ENCODE results near the gene OSCAR.

Gene OSCAR

DNA sequence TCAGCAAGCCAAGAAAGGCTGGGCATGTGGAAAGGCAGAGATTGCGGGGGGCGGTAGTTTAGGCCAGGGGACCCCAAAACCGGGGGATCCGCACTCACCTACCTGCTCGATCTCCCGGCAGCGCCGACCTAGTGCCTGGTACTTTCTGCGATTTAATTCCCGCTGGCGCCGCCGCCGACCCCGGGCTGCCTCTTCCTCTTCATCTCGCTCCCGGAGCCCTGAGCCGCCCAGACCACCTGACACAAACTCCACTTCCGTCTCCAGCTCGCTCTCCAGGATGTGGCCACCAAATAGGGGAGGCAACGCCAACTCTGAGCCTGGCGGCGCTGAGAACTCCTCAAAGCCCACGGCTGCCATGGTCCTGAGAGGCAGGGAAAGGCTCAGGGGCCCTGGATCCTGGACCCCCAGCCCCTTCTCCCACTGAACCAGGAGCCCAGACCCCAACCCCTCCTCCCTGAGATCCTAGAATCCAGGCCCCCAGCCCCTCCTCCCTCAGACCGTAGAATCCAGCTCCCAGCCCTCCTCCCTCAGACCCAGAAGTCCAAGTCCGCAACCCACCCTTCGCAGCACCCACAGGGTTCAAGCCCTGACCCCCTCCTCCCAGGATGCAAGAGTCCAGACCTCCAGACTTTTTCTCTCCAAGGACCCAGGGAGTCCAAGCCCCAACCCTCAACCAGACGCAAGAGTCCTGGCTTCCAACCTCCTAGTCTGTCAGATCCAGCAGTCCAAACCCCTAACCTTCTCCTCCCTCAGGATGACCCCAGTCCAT lies 13.9 kb upstream of the OSCAR start:
- TF ChIP-seq FOXP2 (optimal IDR thresholded peaks at IDR 0.05; ENCODE audit: borderline replicate concordance, extremely low read depth, extremely low read length, insufficient read depth) = peak; percentile 12
- no peak for TF ChIP-seq SIN3A (IDR thresholded peaks at IDR 0.05; ENCODE audit: borderline replicate concordance, insufficient read depth, low read length)
- TF ChIP-seq, protein P1, sequence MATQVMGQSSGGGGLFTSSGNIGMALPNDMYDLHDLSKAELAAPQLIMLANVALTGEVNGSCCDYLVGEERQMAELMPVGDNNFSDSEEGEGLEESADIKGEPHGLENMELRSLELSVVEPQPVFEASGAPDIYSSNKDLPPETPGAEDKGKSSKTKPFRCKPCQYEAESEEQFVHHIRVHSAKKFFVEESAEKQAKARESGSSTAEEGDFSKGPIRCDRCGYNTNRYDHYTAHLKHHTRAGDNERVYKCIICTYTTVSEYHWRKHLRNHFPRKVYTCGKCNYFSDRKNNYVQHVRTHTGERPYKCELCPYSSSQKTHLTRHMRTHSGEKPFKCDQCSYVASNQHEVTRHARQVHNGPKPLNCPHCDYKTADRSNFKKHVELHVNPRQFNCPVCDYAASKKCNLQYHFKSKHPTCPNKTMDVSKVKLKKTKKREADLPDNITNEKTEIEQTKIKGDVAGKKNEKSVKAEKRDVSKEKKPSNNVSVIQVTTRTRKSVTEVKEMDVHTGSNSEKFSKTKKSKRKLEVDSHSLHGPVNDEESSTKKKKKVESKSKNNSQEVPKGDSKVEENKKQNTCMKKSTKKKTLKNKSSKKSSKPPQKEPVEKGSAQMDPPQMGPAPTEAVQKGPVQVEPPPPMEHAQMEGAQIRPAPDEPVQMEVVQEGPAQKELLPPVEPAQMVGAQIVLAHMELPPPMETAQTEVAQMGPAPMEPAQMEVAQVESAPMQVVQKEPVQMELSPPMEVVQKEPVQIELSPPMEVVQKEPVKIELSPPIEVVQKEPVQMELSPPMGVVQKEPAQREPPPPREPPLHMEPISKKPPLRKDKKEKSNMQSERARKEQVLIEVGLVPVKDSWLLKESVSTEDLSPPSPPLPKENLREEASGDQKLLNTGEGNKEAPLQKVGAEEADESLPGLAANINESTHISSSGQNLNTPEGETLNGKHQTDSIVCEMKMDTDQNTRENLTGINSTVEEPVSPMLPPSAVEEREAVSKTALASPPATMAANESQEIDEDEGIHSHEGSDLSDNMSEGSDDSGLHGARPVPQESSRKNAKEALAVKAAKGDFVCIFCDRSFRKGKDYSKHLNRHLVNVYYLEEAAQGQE (IDR thresholded peaks at IDR 0.05; ENCODE audit: insufficient read depth in 1 of 2, low read depth in 2 of 2, low read length in 2 of 2) = no peak
- peak; percentile 73 for TF ChIP-seq POLR2AphosphoS5 (IDR thresholded peaks at IDR 0.05; ENCODE audit: low read depth, low read length)
- peak; percentile 22; the same call in 1 of the 2 replicates for TF ChIP-seq TAF1 (IDR thresholded peaks at IDR 0.05; ENCODE audit: borderline replicate concordance, insufficient read depth, low read length)

- TF ChIP-seq TAF1 (IDR thresholded peaks at IDR 0.05; ENCODE audit: borderline replicate concordance, insufficient read depth, low read length) = no peak
- TF ChIP-seq, protein P1 (IDR thresholded peaks at IDR 0.05; ENCODE audit: insufficient read depth in 1 of 2, low read depth in 2 of 2, low read length in 2 of 2) = no peak
- TF ChIP-seq POLR2AphosphoS5 (IDR thresholded peaks at IDR 0.05; ENCODE audit: low read depth, low read length) = no peak
- no peak for TF ChIP-seq FOXP2 (optimal IDR thresholded peaks at IDR 0.05; ENCODE audit: borderline replicate concordance, extremely low read depth, extremely low read length, insufficient read depth)
- TF ChIP-seq SIN3A (IDR thresholded peaks at IDR 0.05; ENCODE audit: borderline replicate concordance, insufficient read depth, low read length) = no peak
Measured at GRCh38 chr19:54109651-54110050, 9.0 kb upstream of the OSCAR start.

- TF ChIP-seq FOXP2 (optimal IDR thresholded peaks at IDR 0.05; ENCODE audit: borderline replicate concordance, extremely low read depth, extremely low read length, insufficient read depth) = no peak
- 0 out of 2 replicates have a peak, but pooled peaks have one; percentile 25 for TF ChIP-seq POLR2AphosphoS5 (IDR thresholded peaks at IDR 0.05; ENCODE audit: low read depth, low read length)
- TF ChIP-seq SIN3A (IDR thresholded peaks at IDR 0.05; ENCODE audit: borderline replicate concordance, insufficient read depth, low read length) = no peak
- TF ChIP-seq TAF1 (IDR thresholded peaks at IDR 0.05; ENCODE audit: borderline replicate concordance, insufficient read depth, low read length) = no peak
- TF ChIP-seq, protein P1 (IDR thresholded peaks at IDR 0.05; ENCODE audit: insufficient read depth in 1 of 2, low read depth in 2 of 2, low read length in 2 of 2) = no peak
Measured at GRCh38 chr19:54108496-54108895, 7.9 kb upstream of the OSCAR start.

- TF ChIP-seq FOXP2 (optimal IDR thresholded peaks at IDR 0.05; ENCODE audit: borderline replicate concordance, extremely low read depth, extremely low read length, insufficient read depth) (no peak), POLR2AphosphoS5 (IDR thresholded peaks at IDR 0.05; ENCODE audit: low read depth, low read length) (no peak), TAF1 (IDR thresholded peaks at IDR 0.05; ENCODE audit: borderline replicate concordance, insufficient read depth, low read length) (no peak), SIN3A (IDR thresholded peaks at IDR 0.05; ENCODE audit: borderline replicate concordance, insufficient read depth, low read length) (no peak)
- TF ChIP-seq, protein P1 (IDR thresholded peaks at IDR 0.05; ENCODE audit: insufficient read depth in 1 of 2, low read depth in 2 of 2, low read length in 2 of 2) = no peak
Measured at GRCh38 chr19:54107876-54108490, 7.4 kb upstream of the OSCAR start.
